ENCODE data around the gene SPRR5.

SPRR5 gene

DNA sequence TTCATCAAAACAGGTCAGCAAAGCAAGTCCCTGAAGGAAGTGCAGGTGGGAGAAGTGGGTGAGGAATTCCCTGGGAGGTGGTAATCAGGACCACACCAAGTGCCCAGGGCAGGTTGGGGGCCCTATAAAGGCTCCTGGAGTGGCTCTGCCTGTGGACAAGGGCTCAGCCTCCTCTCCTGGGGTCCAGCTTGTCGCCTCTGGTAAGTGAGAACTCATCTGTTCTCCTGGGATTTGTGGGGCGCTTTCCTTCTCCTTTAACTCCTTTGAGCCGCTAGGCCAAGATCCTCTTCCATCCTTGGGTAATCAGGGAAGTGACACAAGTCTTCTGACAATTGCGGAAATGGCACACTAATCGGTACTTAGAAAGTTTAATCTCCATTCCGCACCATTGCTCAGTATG, 23.5 kb downstream of the SPRR5 start, which contains the start of gene SPRR4:
Gene SPRR4, plus strand, starts transcription at position 154 of the 400 bp plus-strand sequence. CDS start 1,243 bp downstream, outside the sequence.
- no CpG with 5 or more reads among the region's 6 CpGs for WGBS (ENCODE audit: extremely low coverage, insufficient coverage, insufficient read length)
- no peaks in the 10 kb centered on the region for H3K4me1 ChIP-seq (ENCODE audit: control insufficient read depth in 1 of 2, insufficient read depth in 2 of 2, low read length in 2 of 2)
- no peak within 1 kb of the TSS for H2AK5ac ChIP-seq (ENCODE audit: low read length)
- peaks cover 4% of the 10 kb centered on the region for H3K9me3 ChIP-seq (ENCODE audit: insufficient read depth, low read depth, low read length)
- H3K36me3 ChIP-seq (ENCODE audit: control insufficient read depth in 1 of 2, insufficient read depth in 2 of 2, low read length in 2 of 2) = no peaks in the 10 kb centered on the region
- no peak within 1 kb of the TSS for H4K8ac ChIP-seq (ENCODE audit: low read depth, low read length)
- no peak within 1 kb of the TSS for H3K4ac ChIP-seq (ENCODE audit: low read depth, low read length)
- H4K91ac ChIP-seq (ENCODE audit: low read depth, low read length) = no peak within 1 kb of the TSS
- no peaks in the 10 kb centered on the region for H3K79me1 ChIP-seq (ENCODE audit: low read length)
- H3K4me2 ChIP-seq (ENCODE audit: low read length) = no peak within 1 kb of the TSS
- no peak for DNase-seq
- no peak within 1 kb of the TSS for H3K14ac ChIP-seq (ENCODE audit: low read length)
- no peak within 1 kb of the TSS for H3K4me3 ChIP-seq (ENCODE audit: low read depth, low read length)
- H2BK120ac ChIP-seq (ENCODE audit: insufficient read depth, low read length, poor library complexity) = no peak within 1 kb of the TSS
- H2BK12ac ChIP-seq (ENCODE audit: low read length) = no peak within 1 kb of the TSS
- H3K9ac ChIP-seq (ENCODE audit: low read length) = no peak within 1 kb of the TSS
- H3K27me3 ChIP-seq (ENCODE audit: insufficient read depth, low read length) = no peaks in the 10 kb centered on the region
- no peak within 1 kb of the TSS for H3K18ac ChIP-seq (ENCODE audit: low read length)
- H3K27ac ChIP-seq (ENCODE audit: low read depth, low read length) = no peak within 1 kb of the TSS
- H3K23ac ChIP-seq (ENCODE audit: low read length) = no peak within 1 kb of the TSS
- H4K12ac ChIP-seq (ENCODE audit: low read depth, low read length) = no peak within 1 kb of the TSS
- no peak within 1 kb of the TSS for H2AFZ ChIP-seq (ENCODE audit: insufficient read depth, low read length, poor library complexity)
- H2BK5ac ChIP-seq (ENCODE audit: low read depth, low read length, poor library complexity) = no peak within 1 kb of the TSS
- no peaks in the 10 kb centered on the region for H3K79me2 ChIP-seq (ENCODE audit: control insufficient read depth, insufficient read depth, low read length, poor library complexity)

DNA sequence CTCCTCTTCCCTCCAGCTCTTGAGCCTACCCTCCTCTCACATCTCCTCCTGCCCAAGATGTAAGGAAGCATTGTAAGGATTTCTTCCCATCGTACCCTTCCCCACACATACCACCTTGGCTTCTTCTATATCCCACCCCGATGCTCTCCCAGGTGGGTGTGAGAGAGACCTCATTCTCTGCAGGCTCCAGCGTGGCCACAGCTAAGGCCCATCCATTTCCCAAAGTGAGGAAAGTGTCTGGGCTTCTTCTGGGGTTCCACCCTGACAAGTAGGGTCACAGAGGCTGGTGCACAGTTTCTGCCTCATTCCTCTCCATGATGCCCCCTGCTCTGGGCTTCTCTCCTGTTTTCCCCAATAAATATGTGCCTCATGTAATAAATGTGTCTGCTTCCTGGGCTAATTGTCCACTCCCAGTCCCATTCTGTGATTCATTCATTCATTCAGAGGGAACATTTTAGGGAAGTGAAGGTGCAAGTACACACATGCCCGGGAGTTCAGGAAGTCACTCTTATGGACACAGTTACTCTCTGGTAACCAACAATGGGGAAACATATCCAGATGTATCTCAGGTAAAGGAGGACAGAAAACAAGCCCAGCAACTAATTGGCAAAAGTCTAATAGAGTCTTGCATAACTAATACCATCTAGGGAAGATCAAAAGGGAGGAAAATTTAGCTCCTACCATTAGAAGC, 25.3 kb downstream of the SPRR5 start:
- no peak overlapping the region for H2BK12ac ChIP-seq (ENCODE audit: low read length)
- WGBS (ENCODE audit: extremely low coverage, insufficient coverage, insufficient read length) = no CpG with 5 or more reads among the region's 4 CpGs
- no peaks in the 10 kb centered on the region for H3K27me3 ChIP-seq (ENCODE audit: insufficient read depth, low read length)
- no peak overlapping the region for H2AK5ac ChIP-seq (ENCODE audit: low read length)
- H3K14ac ChIP-seq (ENCODE audit: low read length) = no peak overlapping the region
- no peaks in the 10 kb centered on the region for H3K79me1 ChIP-seq (ENCODE audit: low read length)
- no peak overlapping the region for H4K91ac ChIP-seq (ENCODE audit: low read depth, low read length)
- H3K4me2 ChIP-seq (ENCODE audit: low read length) = no peak overlapping the region
- H3K9me3 ChIP-seq (ENCODE audit: insufficient read depth, low read depth, low read length) = peaks cover 3% of the 10 kb centered on the region
- H3K27ac ChIP-seq (ENCODE audit: low read depth, low read length) = no peak overlapping the region
- no peaks in the 10 kb centered on the region for H3K79me2 ChIP-seq (ENCODE audit: control insufficient read depth, insufficient read depth, low read length, poor library complexity)
- no peak overlapping the region for H4K8ac ChIP-seq (ENCODE audit: low read depth, low read length)
- H2BK5ac ChIP-seq (ENCODE audit: low read depth, low read length, poor library complexity) = no peak overlapping the region
- no peak overlapping the region for H2BK120ac ChIP-seq (ENCODE audit: insufficient read depth, low read length, poor library complexity)
- no peak overlapping the region for H3K23ac ChIP-seq (ENCODE audit: low read length)
- no peak overlapping the region for H4K12ac ChIP-seq (ENCODE audit: low read depth, low read length)
- H3K4ac ChIP-seq (ENCODE audit: low read depth, low read length) = no peak overlapping the region
- no peak overlapping the region for H3K9ac ChIP-seq (ENCODE audit: low read length)
- DNase-seq = no peak
- no peak overlapping the region for H3K18ac ChIP-seq (ENCODE audit: low read length)
- H3K4me1 ChIP-seq (ENCODE audit: control insufficient read depth in 1 of 2, insufficient read depth in 2 of 2, low read length in 2 of 2) = no peaks in the 10 kb centered on the region
- H2AFZ ChIP-seq (ENCODE audit: insufficient read depth, low read length, poor library complexity) = no peak overlapping the region
- H3K36me3 ChIP-seq (ENCODE audit: control insufficient read depth in 1 of 2, insufficient read depth in 2 of 2, low read length in 2 of 2) = no peaks in the 10 kb centered on the region
- H3K4me3 ChIP-seq (ENCODE audit: low read depth, low read length) = no peak overlapping the region

DNA sequence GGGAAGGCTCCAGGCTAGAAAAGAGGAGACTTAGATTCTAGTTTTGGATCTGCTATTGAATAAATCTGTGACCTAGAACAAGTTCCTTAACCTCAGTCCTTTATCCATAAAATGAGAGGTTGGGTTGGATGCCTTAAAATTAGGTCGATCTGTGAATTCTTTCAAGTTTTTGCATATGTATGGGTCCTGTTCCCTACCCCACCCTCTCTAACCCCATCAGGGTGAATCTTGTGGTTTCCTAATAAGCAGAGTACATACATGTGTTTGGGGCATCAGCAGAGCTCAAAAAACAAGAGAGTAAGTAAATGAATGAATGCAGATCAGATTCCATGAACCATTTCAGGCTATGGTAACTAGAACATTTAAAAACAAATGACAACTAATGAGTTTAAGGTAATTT, 29.7 kb downstream of the SPRR5 start:
- no peaks in the 10 kb centered on the region for H3K79me1 ChIP-seq (ENCODE audit: low read length)
- H3K18ac ChIP-seq (ENCODE audit: low read length) = no peak overlapping the region
- H3K27ac ChIP-seq (ENCODE audit: low read depth, low read length) = no peak overlapping the region
- no peaks in the 10 kb centered on the region for H3K27me3 ChIP-seq (ENCODE audit: insufficient read depth, low read length)
- H3K23ac ChIP-seq (ENCODE audit: low read length) = no peak overlapping the region
- no peak overlapping the region for H4K12ac ChIP-seq (ENCODE audit: low read depth, low read length)
- no peak overlapping the region for H3K4me2 ChIP-seq (ENCODE audit: low read length)
- no peak overlapping the region for H2BK12ac ChIP-seq (ENCODE audit: low read length)
- no peak overlapping the region for H4K8ac ChIP-seq (ENCODE audit: low read depth, low read length)
- no peak overlapping the region for H2BK5ac ChIP-seq (ENCODE audit: low read depth, low read length, poor library complexity)
- H3K14ac ChIP-seq (ENCODE audit: low read length) = no peak overlapping the region
- no peaks in the 10 kb centered on the region for H3K36me3 ChIP-seq (ENCODE audit: control insufficient read depth in 1 of 2, insufficient read depth in 2 of 2, low read length in 2 of 2)
- H3K4me1 ChIP-seq (ENCODE audit: control insufficient read depth in 1 of 2, insufficient read depth in 2 of 2, low read length in 2 of 2) = no peaks in the 10 kb centered on the region
- H4K91ac ChIP-seq (ENCODE audit: low read depth, low read length) = no peak overlapping the region
- H2BK120ac ChIP-seq (ENCODE audit: insufficient read depth, low read length, poor library complexity) = no peak overlapping the region
- H3K4ac ChIP-seq (ENCODE audit: low read depth, low read length) = no peak overlapping the region
- no CpG with 5 or more reads among the region's 1 CpG for WGBS (ENCODE audit: extremely low coverage, insufficient coverage, insufficient read length)
- no peak overlapping the region for H3K4me3 ChIP-seq (ENCODE audit: low read depth, low read length)
- no peak overlapping the region for H2AFZ ChIP-seq (ENCODE audit: insufficient read depth, low read length, poor library complexity)
- H2AK5ac ChIP-seq (ENCODE audit: low read length) = no peak overlapping the region
- peaks cover 2% of the 10 kb centered on the region for H3K9me3 ChIP-seq (ENCODE audit: insufficient read depth, low read depth, low read length)
- no peaks in the 10 kb centered on the region for H3K79me2 ChIP-seq (ENCODE audit: control insufficient read depth, insufficient read depth, low read length, poor library complexity)
- no peak for DNase-seq
- no peak overlapping the region for H3K9ac ChIP-seq (ENCODE audit: low read length)

DNA sequence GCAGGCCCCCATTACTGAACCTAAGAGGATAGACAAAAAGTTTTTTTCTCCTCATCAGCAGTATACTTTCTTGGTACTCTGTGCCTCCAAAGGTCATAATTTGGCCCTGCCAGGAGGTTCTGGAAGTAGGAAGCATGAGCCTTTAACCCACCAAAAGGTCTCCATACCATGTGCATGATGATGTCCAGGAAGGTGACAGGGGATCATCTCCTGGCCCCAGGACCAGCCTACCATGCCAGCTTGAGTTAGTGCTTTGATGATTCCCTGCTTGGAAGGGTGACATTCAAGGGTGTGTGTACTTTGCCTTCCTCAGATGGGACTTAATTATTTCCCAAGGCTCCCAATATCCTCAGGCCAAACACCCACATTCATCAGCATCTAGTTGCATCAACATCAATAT, 30.6 kb downstream of the SPRR5 start:
- no peak overlapping the region for H3K18ac ChIP-seq (ENCODE audit: low read length)
- no peaks in the 10 kb centered on the region for H3K79me2 ChIP-seq (ENCODE audit: control insufficient read depth, insufficient read depth, low read length, poor library complexity)
- H3K4me3 ChIP-seq (ENCODE audit: low read depth, low read length) = no peak overlapping the region
- no peak overlapping the region for H4K8ac ChIP-seq (ENCODE audit: low read depth, low read length)
- H3K27ac ChIP-seq (ENCODE audit: low read depth, low read length) = no peak overlapping the region
- H3K4me1 ChIP-seq (ENCODE audit: control insufficient read depth in 1 of 2, insufficient read depth in 2 of 2, low read length in 2 of 2) = no peaks in the 10 kb centered on the region
- H2AFZ ChIP-seq (ENCODE audit: insufficient read depth, low read length, poor library complexity) = no peak overlapping the region
- no peak overlapping the region for H3K4ac ChIP-seq (ENCODE audit: low read depth, low read length)
- H3K9me3 ChIP-seq (ENCODE audit: insufficient read depth, low read depth, low read length) = no peaks in the 10 kb centered on the region
- H3K4me2 ChIP-seq (ENCODE audit: low read length) = no peak overlapping the region
- H3K23ac ChIP-seq (ENCODE audit: low read length) = peak overlapping the region; percentile 2
- no peaks in the 10 kb centered on the region for H3K36me3 ChIP-seq (ENCODE audit: control insufficient read depth in 1 of 2, insufficient read depth in 2 of 2, low read length in 2 of 2)
- H2BK120ac ChIP-seq (ENCODE audit: insufficient read depth, low read length, poor library complexity) = no peak overlapping the region
- no peak for DNase-seq
- no peak overlapping the region for H2BK5ac ChIP-seq (ENCODE audit: low read depth, low read length, poor library complexity)
- H2BK12ac ChIP-seq (ENCODE audit: low read length) = no peak overlapping the region
- no peak overlapping the region for H3K9ac ChIP-seq (ENCODE audit: low read length)
- no peak overlapping the region for H4K91ac ChIP-seq (ENCODE audit: low read depth, low read length)
- H4K12ac ChIP-seq (ENCODE audit: low read depth, low read length) = no peak overlapping the region
- H3K27me3 ChIP-seq (ENCODE audit: insufficient read depth, low read length) = no peaks in the 10 kb centered on the region
- no peaks in the 10 kb centered on the region for H3K79me1 ChIP-seq (ENCODE audit: low read length)
- no peak overlapping the region for H2AK5ac ChIP-seq (ENCODE audit: low read length)
- no peak overlapping the region for H3K14ac ChIP-seq (ENCODE audit: low read length)

Measured in trophoblast cell (in vitro differentiated cells and primary cell).